Stimulated activated naive B cell treated with anti-CD40 and anti-IgM and Interleukin-4, amounts not matched to agents 10 μg/mL and 1 μg/mL and 100 μg/mL, for 72 hours (primary cell): ENCODE results near the gene TYMS.

Experiments
- ATAC-seq, 2 donors: fragments of 150-1000 bp; cut with Tn5 transposase; replicated peaks; 2 replicates each; pipeline ENCODE4 v1.10.0; 2021; ENCODE audit warnings: moderate library complexity in 1 of 2
- DNase-seq: peaks from one replicate; pipeline ENCODE4 v3.0.0; 2021
- H3K27ac Mint-ChIP-seq: one replicate; pipeline ENCODE4 v1.8.0; 2022; ENCODE audit warnings: mild to moderate bottlenecking, mixed read lengths
- H3K27me3 Mint-ChIP-seq, 2 donors: one replicate each; pipeline ENCODE4 v1.8.0; 2022; ENCODE audit warnings: mixed read lengths in 2 of 2
- H3K36me3 Mint-ChIP-seq, 2 donors: one replicate each; pipeline ENCODE4 v1.8.0; 2022; ENCODE audit warnings: mixed read lengths in 2 of 2, mild to moderate bottlenecking in 1 of 2
- H3K4me1 Mint-ChIP-seq, 2 donors: one replicate each; pipeline ENCODE4 v1.8.0; 2022; ENCODE audit warnings: mixed read lengths in 2 of 2, mild to moderate bottlenecking in 1 of 2
- H3K4me3 Mint-ChIP-seq, 2 donors: one replicate each; pipeline ENCODE4 v1.8.0; 2022; ENCODE audit warnings: mild to moderate bottlenecking in 2 of 2, mixed read lengths in 2 of 2, moderate library complexity in 1 of 2
- H3K9me3 Mint-ChIP-seq, 2 donors: one replicate each; pipeline ENCODE4 v1.8.0; 2022; ENCODE audit warnings: mixed read lengths in 2 of 2, mild to moderate bottlenecking in 1 of 2

TYMS gene

DNA sequence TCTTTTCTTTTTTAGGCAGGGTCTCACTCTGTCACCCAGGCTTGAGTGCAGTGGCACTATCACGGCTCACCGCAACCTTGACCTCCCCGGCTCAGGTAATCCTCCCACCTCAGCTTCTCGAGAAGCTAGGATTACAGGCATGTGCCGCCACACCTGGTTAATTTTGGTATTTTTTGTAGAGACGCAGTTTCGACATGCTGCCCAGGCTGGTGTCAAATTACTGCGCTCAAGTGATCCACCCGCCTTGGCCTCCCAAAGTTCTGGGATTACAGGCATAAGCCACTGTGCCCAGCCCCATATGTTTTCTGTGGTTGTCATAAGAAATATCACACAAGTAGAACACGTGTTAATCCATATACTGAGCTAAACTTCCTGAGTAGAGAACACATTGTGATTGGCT, 40.3 kb downstream of the TYMS start:
- DNase-seq (no peak), ATAC-seq (no peak)
- H3K36me3 Mint-ChIP-seq: peaks cover 0 to 2% of the 10 kb centered on the region in 2 donors
- H3K9me3 Mint-ChIP-seq: no peaks in the 10 kb centered on the region
- no peaks in the 10 kb centered on the region for H3K27me3 Mint-ChIP-seq
- no peak overlapping the region for H3K27ac Mint-ChIP-seq
- no peak overlapping the region for H3K4me3 Mint-ChIP-seq
- peaks cover 0 to under 1% of the 10 kb centered on the region in 2 donors for H3K4me1 Mint-ChIP-seq

DNA sequence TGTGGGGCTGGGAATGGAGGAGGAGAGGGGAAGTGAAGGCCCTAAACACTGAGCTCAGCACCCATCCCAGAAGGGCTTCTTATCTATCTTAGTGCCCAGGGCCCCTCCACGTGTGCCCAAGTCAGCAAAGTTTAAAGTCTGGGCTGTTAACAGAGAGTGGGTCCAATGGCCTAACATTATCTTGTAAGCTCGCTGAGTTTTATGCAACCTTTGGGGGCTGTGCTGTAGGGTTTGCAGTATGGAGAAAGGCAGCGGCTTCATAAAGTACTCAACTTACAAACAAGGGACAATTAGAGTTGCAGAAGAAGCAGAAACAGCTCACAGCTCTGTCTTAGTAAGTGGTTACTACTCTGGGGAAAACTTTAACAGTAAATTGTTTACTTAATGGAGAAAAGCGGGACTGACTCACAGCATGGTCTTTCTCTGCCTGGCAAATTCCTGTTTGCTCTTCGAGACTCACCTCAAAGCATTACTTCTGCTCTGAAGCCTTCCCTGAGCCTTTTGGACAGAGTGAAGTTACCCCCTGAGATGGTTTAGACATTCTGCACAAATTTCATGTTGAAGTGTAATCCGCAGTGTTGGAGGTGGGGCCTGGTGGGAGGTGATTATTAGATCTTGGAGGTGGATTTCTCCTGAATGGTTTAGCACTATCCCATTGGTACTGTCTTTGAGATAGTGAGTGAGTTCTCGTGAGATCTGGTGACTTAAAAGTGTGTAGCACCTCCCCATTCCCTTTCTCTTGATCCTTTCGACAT, 45.9 kb downstream of the TYMS start:
- no peak overlapping the region for H3K27ac Mint-ChIP-seq
- H3K36me3 Mint-ChIP-seq: no peaks in the 10 kb centered on the region
- peaks cover 0 to 3% of the 10 kb centered on the region in 2 donors for H3K4me1 Mint-ChIP-seq
- DNase-seq (no peak), ATAC-seq (no peak)
- H3K4me3 Mint-ChIP-seq: no peak overlapping the region
- no peaks in the 10 kb centered on the region for H3K9me3 Mint-ChIP-seq
- peaks cover under 1 to 1% of the 10 kb centered on the region in 2 donors for H3K27me3 Mint-ChIP-seq

DNA sequence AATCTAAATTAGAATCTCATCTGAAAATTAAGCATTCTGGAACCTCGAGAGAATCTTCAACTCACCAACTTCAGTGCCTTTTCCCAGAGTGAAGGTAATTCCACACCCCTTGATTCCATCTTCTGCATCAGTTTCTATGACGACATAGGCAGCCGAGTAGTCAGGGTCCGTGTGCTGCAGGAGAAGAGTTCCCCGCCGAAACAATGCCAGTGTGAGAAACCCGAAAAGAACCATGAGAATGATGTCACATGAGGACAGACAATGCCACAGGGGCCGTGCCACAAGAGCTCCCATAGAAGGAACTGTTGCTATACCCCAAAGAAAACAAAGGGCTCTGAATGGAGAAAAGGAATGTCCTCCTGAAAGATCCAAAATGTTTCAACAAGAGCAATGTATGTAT, 49.0 kb downstream of the TYMS start:
- ATAC-seq (no peak), DNase-seq (no peak)
- Mint-ChIP-seq H3K9me3 (no peaks in the 10 kb centered on the region), H3K4me3 (no peak overlapping the region), H3K27ac (no peak overlapping the region), H3K36me3 (peaks cover 1 to 7% of the 10 kb centered on the region in 2 donors), H3K27me3 (peaks cover 13 to 20% of the 10 kb centered on the region in 2 donors), H3K4me1 (peaks cover 5 to 6% of the 10 kb centered on the region in 2 donors)

DNA sequence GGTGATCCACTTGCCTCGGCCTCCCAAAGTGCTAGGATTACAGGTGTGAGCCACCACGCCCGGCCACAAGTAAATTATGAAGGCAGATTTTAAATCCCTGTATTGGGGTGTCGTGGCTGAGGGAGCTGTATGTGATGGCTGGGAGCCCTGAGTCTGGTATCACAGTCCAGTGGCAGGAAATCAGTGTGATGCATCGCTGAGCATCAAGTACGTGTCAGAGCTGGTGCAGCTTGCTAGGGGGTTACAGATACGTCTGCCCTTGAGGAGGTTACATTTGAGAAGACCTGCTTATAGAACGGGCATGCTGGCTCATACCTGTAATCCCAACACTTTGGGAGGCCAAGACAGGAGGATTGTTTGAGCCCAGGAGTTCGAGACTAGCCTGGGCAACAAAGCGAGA, 50.6 kb downstream of the TYMS start:
- Mint-ChIP-seq H3K9me3 (no peaks in the 10 kb centered on the region), H3K36me3 (peaks cover 3 to 8% of the 10 kb centered on the region in 2 donors), H3K27me3 (peaks cover 16 to 32% of the 10 kb centered on the region in 2 donors), H3K4me1 (peaks cover 4 to 11% of the 10 kb centered on the region in 2 donors), H3K4me3 (no peak overlapping the region), H3K27ac (no peak overlapping the region)
- no peak for DNase-seq
- no peak for ATAC-seq

DNA sequence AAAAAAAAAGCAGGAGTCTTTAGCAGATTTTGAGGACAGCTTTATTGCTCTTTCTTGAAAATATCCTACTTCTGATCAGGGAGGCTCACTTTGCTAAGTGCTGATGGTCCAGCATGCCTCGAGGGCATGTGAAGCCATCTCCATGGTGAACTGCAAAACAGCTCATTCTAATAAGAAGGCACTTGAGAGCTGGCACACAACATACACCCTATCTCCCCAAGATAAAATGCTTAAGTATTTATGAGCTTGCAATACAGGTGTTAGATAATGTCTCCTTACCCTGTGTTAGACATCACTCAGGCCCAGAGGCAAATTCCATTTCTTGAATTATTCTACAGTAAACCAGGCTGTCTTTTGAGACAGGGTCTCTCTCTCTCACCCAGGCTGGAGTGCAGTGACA, 52.3 kb downstream of the TYMS start:
- ATAC-seq: no peak
- no peak for DNase-seq
- Mint-ChIP-seq H3K36me3 (peaks cover 3 to 8% of the 10 kb centered on the region in 2 donors), H3K4me1 (peaks cover 4 to 11% of the 10 kb centered on the region in 2 donors), H3K27me3 (peaks cover 16 to 32% of the 10 kb centered on the region in 2 donors), H3K4me3 (no peak overlapping the region), H3K27ac (no peak overlapping the region), H3K9me3 (no peaks in the 10 kb centered on the region)

DNA sequence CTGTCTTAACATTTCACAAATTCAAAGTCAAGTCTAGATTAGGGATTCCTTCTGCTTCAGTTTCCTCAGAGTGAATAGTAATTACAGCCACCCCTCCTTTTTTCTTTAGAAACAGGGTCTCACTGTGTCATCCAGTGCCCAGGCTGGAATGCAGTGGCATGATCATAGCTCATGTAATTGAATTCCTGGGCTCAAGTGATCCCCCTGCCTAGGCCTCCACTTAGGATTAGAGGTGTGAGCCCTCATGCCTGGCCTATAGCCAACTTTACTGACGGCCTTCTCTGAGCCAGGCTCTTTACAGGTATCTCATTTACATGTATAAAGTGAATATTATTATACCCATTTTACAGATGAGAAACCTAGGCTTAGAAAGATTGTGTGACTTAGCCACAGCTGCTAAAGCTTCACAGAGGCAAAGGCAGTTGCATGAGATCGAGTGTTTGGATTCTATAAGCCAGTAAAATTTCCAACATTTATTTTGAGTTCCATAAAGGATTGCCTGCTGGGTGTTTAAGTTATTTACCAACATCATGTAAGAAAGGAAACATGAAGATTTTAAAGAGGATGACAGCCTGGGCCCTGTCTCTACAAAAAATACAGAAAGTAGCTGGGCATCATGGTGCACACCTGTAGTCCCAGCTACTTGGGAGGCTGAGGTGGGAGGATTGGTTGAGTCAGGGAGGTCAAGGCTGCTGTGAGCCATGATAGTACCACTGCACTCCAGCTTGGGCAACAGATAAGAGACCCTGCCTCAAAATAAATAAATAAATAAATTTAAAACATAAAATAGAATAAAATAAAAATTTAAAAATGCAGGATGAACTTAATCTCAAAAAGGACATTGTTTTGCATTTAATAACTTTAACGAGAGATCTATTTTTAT, 53.2 kb downstream of the TYMS start:
- peaks cover 16 to 32% of the 10 kb centered on the region in 2 donors for H3K27me3 Mint-ChIP-seq
- H3K9me3 Mint-ChIP-seq: no peaks in the 10 kb centered on the region
- DNase-seq: no peak
- H3K4me3 Mint-ChIP-seq: no peak overlapping the region
- no peak for ATAC-seq
- peaks cover 4 to 11% of the 10 kb centered on the region in 2 donors for H3K4me1 Mint-ChIP-seq
- H3K36me3 Mint-ChIP-seq: peaks cover 3 to 8% of the 10 kb centered on the region in 2 donors
- H3K27ac Mint-ChIP-seq: no peak overlapping the region

DNA sequence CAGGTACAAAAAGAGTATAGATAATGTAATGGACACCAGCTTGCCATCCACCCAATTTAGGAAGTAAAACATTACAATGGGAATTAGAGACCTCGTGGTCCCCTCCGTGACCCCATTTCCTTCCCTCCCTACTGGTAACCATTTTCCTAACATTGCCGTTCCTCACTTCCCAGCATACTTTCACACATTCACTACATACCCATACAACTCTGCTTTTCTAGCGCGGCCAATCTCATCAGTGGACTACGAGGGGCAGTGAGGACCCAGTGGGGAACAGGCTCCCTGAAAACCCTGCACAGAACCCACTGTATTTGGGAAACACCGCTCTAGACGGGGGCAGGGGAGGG, 53.8 kb downstream of the TYMS start:
- ATAC-seq: no peak
- peaks cover 4 to 11% of the 10 kb centered on the region in 2 donors for H3K4me1 Mint-ChIP-seq
- no peaks in the 10 kb centered on the region for H3K9me3 Mint-ChIP-seq
- H3K36me3 Mint-ChIP-seq: peaks cover 3 to 8% of the 10 kb centered on the region in 2 donors
- peak overlapping the region; percentile 65 for H3K27ac Mint-ChIP-seq
- peak overlapping the region; percentile 81 to 82 for H3K4me3 Mint-ChIP-seq
- peaks cover 16 to 32% of the 10 kb centered on the region in 2 donors for H3K27me3 Mint-ChIP-seq
- no peak for DNase-seq

DNA sequence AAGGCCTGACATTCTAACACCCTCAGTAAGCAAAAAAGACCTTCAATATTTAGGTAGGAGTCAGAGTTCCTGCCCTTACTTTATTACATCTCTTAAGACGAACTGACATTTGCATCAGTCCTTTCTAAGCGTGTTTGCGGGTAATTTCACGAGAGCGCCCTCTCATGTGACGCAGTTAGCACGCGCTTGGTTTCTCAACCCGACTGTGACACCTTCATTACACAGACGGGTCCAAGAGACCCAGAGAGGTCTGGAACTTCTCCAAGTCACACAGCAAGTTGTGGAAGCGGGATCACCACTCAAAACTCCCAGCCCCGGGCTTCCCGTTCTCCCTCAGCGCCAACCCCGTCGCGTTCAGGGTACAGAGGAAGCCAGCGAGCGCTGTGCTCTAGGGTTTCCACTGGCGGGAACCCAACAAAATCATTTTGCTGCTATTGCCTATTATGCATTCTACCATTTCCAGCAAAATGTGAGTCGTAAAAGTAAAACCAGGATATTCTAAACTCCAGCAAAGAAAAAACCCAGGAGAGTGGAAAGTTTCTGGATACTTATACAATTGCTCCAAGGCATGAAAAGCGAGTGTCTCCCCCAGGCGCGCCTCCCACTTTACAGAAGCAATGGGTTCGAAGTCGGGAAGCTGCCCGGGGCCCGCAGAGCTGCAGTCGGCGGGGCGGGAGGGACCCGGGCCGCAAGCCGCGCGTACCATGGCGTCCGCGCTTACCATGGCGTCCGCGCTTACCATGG, 54.4 kb downstream of the TYMS start:
- peak overlapping the region; percentile 65 for H3K27ac Mint-ChIP-seq
- peaks cover 3 to 8% of the 10 kb centered on the region in 2 donors for H3K36me3 Mint-ChIP-seq
- DNase-seq (peak; percentile 45), ATAC-seq (peak; percentile 78 to 79)
- H3K9me3 Mint-ChIP-seq: no peaks in the 10 kb centered on the region
- H3K4me3 Mint-ChIP-seq: peak overlapping the region; percentile 81 to 82
- H3K27me3 Mint-ChIP-seq: peaks cover 16 to 32% of the 10 kb centered on the region in 2 donors
- H3K4me1 Mint-ChIP-seq: peaks cover 4 to 11% of the 10 kb centered on the region in 2 donors

DNA sequence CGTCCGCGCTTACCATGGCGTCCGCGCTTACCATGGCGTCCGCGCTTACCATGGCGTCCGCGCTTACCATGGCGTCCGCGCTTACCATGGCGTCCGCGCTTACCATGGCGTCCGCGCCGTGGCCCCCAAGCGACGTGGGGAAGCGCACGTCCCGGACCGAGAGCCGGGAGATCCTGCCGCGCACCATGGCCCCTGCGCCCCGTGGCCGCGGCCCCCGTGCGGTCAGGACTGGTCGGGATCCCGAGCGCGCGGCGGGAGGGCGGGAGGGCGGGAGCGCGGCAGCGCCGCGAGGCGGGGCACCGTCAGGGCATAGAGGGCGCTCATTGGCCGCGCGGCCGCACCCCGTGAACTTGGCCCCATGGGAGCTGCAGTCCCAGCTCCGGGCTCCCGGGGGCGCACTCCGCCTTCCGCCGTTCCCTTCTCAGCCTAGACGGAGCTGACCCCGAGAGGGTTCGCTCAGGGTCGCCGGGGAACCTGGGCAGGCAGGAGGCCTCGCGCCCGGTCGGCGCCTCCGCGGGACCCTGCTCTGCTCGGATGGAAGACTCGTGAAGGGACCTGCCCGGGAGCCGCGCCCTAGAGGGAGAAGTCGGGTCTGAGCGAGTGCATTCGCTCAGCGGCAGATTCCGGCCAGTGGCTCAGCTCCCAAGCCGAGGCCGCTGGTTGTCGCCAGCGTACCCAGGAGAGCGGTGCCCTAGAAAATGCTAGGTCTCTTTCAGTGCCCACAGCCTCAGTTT, 55.1 kb downstream of the TYMS start, which contains the start of gene ENOSF1:
Gene ENOSF1 (minus strand): TSS at position 230 of the 734 bp plus-strand sequence. CDS start 43 bp downstream, at position 187.
- DNase-seq: peak; percentile 49
- Mint-ChIP-seq H3K9me3 (no peaks in the 10 kb centered on the region), H3K4me1 (peaks cover 4 to 11% of the 10 kb centered on the region in 2 donors), H3K36me3 (peaks cover 3 to 8% of the 10 kb centered on the region in 2 donors), H3K4me3 (peak within 1 kb of the TSS; percentile 81 to 82), H3K27ac (peak within 1 kb of the TSS; percentile 65), H3K27me3 (peaks cover 16 to 32% of the 10 kb centered on the region in 2 donors)
- peak; percentile 78 to 83 for ATAC-seq

DNA sequence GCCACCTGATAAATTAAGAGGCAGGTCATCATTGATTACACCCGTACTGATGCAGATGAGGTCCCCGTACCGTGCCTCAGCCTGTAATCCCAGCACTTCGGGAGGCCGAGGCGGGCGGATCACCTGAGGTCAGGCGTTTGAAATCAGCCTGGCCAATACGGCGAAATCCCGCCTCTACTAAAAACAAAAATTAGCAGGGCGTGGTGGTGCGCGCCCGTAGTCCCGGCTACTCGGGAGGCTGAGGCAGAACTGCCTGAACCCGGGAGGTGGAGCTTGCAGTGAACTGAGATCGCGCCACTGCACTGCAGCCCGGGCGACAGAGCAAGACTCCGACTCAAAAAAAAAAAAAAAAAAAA, 55.7 kb downstream of the TYMS start:
- Mint-ChIP-seq H3K27ac (no peak overlapping the region), H3K4me1 (peaks cover 4 to 11% of the 10 kb centered on the region in 2 donors)

DNA sequence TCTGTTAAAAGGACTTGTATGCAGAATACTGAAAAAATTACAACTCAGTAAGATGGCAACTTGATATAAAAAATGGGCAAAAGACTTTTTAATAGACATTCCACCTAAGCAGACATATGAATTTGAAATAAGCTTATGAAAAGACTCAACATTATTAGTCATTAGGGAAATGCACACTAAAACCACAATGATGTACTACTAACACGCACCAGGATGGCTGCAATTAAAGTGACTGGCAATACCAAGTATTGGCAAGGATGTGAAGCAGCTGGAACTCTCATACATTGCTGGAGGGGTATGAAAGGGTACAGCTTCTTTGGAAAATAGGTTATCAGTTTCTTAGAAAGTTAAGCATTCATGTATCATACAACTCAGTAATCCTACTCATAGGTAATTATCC, 58.2 kb downstream of the TYMS start:
- Mint-ChIP-seq H3K36me3 (peaks cover 3% of the 10 kb centered on the region in 2 donors), H3K9me3 (no peaks in the 10 kb centered on the region), H3K4me1 (peaks cover 4 to 11% of the 10 kb centered on the region in 2 donors), H3K27me3 (peaks cover 7 to 20% of the 10 kb centered on the region in 2 donors), H3K27ac (no peak overlapping the region), H3K4me3 (no peak overlapping the region)
- DNase-seq (no peak), ATAC-seq (no peak)

More for the DNA sequence above, 55.7 kb downstream of the TYMS start:
- ATAC-seq (no peak), DNase-seq (no peak)
- Mint-ChIP-seq H3K36me3 (peaks cover 3 to 8% of the 10 kb centered on the region in 2 donors), H3K27me3 (peaks cover 16 to 32% of the 10 kb centered on the region in 2 donors), H3K4me3 (peak overlapping the region; percentile 21 to 73), H3K9me3 (no peaks in the 10 kb centered on the region)

DNA sequence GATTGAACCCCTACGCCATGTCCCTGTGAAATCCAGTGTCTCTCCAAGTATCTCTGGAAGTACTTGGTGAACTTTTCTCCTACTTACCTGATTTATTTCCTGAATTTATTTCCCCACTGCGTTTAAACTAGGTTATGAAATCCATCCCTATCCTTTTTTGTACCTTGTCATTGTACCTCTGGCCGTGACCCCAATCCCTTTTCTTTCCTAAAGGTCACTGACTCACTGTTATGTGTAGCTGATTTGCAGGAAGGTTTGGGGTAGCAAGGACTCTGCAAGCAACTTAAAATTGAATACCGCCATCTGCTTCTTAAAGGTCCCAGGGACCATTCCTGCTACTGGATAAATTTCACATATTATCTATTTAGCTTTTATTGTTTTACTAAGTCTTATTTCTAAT, 59.5 kb downstream of the TYMS start:
- ATAC-seq (no peak), DNase-seq (no peak)
- peaks cover 0 to 6% of the 10 kb centered on the region in 2 donors for H3K27me3 Mint-ChIP-seq
- H3K36me3 Mint-ChIP-seq: no peaks in the 10 kb centered on the region
- no peak overlapping the region for H3K4me3 Mint-ChIP-seq
- no peak overlapping the region for H3K27ac Mint-ChIP-seq
- peaks cover 0 to under 1% of the 10 kb centered on the region in 2 donors for H3K4me1 Mint-ChIP-seq
- no peaks in the 10 kb centered on the region for H3K9me3 Mint-ChIP-seq
